Uterus (tissue), 2 donors: Measurements from ENCODE around the gene BMPR1A.
"Not testable (repeated sequence)": the region's sequence is repeated elsewhere in the genome, so short reads cannot be mapped to it uniquely, and the experiment has no call there.

Source experiments
- POLR2A ChIP-seq, 2 donors: fragments of 450-650 bp; IDR thresholded peaks; one replicate each; pipeline ENCODE4 v1.6.1; 2016; ENCODE audit warnings: antibody characterized with exemption in 2 of 2, mild to moderate bottlenecking in 1 of 2, moderate library complexity in 1 of 2
- TF ChIP-seq, protein P1 (sequence below), 4 experiments: fragments of 200-600 bp in 2 of 4; fragments of 450-650 bp in 2 of 4; sonication (generic) in 2 of 4; IDR thresholded peaks; one replicate each; pipeline ENCODE4 v1.5.1; 2016 to 2019; ENCODE audit warnings: antibody characterized with exemption in 4 of 4, mild to moderate bottlenecking in 2 of 4, moderate library complexity in 1 of 4

DNA sequence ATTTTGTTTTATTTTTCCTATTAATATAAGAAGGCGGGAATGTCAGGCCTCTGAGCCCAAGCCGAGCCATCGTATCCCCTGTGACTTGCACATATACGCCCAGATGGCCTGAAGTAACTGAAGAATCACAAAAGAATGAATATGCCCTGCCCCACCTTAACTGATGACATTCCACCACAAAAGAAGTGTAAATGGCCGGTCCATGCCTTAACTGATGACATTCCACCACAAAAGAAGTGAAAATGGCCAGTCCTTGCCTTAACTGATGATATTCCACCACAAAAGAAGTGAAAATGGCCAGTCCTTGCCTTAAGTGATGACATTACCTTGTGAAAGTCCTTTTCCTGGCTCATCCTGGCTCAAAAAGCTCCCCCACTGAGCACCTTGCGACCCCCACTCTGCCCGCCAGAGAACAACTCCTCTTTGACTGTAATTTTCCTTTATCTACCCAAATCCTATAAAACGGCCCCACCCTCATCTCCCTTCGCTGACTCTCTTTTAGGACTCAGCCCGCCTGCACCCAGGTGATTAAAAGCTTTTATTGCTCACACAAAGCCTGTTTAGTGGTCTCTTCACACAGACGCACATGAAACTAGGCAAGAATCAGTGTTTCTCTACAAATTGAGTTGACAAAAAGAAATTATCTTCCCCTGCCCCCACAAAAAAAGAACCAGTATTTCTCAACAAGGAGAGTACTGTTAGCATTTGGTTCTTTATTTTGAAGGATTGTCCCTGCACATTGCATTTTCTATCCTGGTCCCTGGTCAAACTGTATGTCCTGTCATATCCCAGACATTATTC is 108.8 kb downstream of the BMPR1A start:
- TF ChIP-seq, protein P1, sequence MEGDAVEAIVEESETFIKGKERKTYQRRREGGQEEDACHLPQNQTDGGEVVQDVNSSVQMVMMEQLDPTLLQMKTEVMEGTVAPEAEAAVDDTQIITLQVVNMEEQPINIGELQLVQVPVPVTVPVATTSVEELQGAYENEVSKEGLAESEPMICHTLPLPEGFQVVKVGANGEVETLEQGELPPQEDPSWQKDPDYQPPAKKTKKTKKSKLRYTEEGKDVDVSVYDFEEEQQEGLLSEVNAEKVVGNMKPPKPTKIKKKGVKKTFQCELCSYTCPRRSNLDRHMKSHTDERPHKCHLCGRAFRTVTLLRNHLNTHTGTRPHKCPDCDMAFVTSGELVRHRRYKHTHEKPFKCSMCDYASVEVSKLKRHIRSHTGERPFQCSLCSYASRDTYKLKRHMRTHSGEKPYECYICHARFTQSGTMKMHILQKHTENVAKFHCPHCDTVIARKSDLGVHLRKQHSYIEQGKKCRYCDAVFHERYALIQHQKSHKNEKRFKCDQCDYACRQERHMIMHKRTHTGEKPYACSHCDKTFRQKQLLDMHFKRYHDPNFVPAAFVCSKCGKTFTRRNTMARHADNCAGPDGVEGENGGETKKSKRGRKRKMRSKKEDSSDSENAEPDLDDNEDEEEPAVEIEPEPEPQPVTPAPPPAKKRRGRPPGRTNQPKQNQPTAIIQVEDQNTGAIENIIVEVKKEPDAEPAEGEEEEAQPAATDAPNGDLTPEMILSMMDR (IDR thresholded peaks at IDR 0.05) = not testable (repeated sequence)
- TF ChIP-seq POLR2A (IDR thresholded peaks at IDR 0.05) = not testable (repeated sequence)
